Hippocampal formation (tissue), 2 donors: ENCODE data around the gene SRF.

Experiments
- DNase-seq, 2 donors: peaks; one replicate each; lab custom pipeline; 2025; lab: John Stamatoyannopoulos, UW

SRF gene

DNA sequence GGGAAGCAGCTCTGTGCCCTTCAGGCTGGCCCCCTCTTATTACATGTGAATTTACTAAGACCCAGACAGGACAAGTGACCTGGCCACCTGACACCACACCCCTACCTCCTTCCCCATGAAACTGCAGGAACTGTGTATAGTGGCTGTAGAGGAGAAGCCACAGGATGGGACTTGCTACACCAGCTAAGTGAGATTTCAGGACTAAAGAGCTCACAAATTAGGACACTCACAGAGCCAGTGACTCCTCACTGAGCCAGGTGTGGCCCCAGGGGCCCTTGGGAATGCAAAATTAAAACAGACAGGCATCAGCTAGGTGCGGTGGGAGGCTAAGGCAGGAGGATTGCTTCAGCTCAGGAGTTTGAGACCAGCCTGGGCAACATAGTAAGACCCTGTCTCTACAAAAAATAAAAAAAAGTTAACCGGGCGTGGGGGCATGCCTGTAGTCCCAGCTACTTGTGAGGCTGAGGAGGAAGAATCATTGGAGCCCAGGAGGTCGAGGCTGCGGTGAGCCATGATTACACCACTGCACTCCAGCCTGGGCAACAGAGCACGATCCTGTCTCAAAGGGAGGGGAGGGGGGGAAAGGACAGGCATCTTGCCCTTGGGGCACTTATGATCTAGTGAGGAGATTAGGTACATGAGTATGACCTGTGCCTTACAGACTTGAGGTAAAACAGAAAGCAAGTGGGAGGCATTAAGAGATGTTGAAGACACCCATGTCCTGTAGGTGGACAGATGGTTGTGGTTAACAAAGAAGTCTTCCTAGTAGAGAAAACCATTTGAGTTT, 23.2 kb upstream of the SRF start:
- DNase-seq: no peak

DNA sequence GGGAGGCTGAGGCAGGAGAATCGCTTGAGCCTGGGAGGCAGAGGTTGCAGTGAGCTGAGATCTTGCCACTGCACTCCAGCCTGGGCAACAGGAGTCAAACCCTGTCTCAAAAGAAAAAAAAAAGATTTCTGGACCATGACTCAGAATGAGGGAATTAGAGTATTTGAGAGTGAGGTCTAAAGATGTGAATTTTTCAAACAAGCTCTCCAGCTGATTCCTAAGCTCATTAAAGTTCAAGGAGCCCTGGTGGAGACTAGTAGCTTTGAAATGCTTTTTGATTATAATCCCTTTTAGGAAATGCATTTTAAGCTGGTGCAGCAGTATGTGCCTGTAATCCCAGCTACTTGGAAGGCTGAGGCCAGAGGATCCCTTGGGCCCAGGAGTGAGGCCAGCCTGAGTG, 21.8 kb upstream of the SRF start:
- no peak for DNase-seq

DNA sequence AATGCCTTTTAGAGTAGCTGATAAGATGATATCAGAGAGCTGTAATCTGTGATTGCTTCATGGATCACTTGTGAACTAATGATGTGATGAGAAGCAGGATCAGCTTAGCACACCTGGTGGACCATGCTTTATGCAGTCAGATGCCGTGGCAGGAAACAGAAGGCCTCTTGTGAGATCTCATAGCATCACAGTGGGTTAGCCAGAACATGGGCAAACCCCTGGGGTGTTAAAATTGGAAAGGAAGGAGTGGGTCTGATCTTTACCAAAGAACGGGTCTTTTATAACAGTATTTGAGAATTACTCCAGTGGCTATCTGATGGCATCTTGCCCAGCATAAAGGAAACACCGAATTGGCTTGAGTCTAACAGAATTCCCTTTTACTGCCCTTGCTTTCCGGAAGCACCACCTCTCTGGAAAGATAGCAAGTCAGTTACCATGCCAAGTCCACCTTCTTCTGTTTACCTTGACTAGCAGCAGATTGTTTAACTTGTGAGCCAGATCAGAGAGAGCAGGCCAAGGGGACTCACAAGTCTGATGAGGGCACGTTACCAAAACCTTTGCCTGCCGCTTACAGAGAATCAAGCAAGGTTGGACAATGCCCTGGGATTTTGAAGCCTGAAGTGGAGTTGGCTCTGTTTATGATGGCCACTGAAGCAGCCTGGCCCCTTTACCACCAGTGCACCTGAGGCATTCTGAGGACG, 20.9 kb upstream of the SRF start:
- DNase-seq: no peak

DNA sequence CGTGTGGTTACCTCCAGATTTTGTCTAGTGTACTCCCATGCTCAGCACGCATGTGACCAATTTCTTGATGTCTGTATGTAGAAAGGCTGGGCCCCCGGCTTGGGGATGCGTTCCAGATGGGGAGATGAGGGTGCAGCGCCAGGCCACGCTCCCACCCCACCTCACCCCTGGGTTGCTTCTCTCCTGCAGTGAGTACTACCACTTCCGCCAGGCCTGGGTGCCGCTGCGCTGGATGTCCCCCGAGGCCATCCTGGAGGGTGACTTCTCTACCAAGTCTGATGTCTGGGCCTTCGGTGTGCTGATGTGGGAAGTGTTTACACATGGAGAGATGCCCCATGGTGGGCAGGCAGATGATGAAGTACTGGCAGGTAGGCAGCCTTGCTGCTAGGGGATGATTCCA, 11.5 kb upstream of the SRF start:
- no peak for DNase-seq

DNA sequence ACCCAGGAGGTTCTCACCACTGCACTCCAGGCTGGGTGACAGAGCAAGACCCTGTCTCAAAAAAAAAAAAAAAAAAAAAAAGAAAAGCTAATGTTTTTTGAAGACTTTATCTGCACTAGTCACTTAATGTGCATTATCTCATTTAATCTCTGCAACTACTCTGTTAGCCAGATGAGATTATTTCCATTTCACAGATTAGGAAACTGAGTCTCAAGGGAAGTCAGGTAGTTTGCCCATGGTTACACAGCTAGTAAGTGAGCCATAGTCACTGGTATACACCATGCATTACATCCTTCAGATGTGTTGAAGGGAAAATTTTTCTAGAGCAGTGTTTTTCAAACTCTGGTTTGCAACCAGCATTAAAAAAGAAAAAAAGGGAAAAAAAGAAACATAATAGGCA, 7.2 kb upstream of the SRF start:
- DNase-seq: no peak

DNA sequence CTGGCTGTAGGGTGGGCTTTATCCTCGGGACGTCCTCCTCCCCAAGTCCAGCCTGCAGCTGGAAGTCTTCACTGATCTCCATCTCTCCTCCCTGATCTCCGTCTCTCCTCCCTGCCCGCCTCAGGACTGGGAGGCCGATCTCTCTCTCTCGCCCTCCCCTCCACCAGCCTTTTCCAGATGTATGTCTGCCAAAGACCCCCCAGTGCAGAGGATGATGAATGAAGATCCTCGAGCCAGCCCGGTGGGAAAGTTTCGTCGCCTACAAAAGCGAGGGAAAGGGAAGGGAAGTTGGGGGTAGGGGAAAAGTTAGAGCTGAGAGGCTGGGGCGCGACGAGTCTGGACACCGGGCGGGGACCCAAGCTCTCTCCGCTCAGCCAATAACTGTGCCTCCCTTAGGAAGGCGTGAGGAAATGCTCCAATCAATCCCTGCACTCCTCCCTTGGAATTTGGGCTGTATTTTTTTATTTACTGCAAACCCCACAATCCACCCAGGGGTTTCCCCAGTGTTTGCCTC, 595 bp upstream of the SRF start:
- no peak for DNase-seq

DNA sequence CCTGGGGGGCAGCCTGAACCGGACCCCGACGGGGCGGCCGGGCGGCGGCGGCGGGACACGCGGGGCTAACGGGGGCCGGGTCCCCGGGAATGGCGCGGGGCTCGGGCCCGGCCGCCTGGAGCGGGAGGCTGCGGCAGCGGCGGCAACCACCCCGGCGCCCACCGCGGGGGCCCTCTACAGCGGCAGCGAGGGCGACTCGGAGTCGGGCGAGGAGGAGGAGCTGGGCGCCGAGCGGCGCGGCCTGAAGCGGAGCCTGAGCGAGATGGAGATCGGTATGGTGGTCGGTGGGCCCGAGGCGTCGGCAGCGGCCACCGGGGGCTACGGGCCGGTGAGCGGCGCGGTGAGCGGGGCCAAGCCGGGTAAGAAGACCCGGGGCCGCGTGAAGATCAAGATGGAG, 636 bp downstream of the SRF start:
- DNase-seq: no peak

DNA sequence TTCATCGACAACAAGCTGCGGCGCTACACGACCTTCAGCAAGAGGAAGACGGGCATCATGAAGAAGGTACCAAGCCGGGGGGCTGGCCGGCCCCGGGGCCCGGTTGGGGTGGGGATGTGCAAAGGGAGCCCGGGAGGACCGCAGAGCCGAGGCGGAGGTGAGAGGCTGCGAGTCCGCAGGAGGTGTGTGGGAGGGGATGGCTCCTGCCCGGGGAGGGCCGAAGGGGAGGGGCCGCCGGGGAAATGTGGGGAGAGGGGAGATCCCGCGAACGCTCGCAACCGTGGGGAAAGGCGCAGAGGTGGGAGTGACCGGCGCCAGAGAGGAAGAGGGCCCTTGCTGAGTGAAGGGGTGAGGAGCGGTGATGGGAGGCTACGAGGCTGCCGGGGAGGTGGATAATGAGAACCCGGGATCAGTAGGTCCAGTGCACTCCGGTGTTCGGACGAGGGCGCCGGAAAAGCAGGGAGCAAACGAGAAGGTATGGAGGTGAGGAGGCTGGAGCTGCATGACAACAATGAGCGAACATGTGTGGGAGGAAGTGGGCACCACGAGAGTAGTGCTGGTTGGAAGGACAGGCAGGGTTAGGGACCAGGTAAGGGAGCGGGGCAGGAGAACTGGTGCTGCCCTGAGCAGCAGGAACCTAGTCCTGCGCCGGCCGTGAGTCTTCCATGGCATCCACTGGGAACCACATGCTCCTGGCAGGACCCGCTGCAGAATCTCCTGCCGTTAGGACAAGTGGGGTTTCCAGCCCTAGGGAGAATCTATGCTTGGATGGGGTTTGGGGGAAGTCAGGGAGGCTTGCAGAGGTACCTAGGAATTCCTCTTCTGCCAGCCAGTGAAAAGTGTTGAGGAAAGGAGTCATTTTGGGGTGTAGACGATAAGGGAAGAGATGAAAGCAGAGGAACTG, 1.3 kb downstream of the SRF start:
- DNase-seq: peak; percentile 13 to 31

DNA sequence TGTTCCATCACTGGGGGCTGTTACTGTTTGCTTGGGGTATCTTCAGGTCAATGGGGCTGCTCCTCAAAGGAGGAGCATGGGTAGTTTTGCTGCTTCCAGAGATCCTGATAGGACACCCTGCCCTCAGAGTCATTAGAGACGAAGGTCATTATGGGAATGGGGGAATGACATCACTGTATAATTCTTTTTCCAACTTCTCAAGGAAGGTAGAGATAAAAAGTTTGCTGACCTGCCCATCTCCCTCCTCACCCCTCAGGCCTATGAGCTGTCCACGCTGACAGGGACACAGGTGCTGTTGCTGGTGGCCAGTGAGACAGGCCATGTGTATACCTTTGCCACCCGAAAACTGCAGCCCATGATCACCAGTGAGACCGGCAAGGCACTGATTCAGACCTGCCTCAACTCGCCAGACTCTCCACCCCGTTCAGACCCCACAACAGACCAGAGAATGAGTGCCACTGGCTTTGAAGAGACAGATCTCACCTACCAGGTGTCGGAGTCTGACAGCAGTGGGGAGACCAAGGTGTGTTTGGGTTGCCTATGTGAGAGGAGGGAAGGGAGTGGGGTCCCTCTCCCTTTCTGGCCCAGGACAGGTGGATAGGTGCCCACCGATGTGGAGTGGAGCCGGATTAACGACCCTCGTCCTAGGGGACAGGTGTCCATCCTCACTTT, 2.7 kb downstream of the SRF start:
- DNase-seq: no peak

DNA sequence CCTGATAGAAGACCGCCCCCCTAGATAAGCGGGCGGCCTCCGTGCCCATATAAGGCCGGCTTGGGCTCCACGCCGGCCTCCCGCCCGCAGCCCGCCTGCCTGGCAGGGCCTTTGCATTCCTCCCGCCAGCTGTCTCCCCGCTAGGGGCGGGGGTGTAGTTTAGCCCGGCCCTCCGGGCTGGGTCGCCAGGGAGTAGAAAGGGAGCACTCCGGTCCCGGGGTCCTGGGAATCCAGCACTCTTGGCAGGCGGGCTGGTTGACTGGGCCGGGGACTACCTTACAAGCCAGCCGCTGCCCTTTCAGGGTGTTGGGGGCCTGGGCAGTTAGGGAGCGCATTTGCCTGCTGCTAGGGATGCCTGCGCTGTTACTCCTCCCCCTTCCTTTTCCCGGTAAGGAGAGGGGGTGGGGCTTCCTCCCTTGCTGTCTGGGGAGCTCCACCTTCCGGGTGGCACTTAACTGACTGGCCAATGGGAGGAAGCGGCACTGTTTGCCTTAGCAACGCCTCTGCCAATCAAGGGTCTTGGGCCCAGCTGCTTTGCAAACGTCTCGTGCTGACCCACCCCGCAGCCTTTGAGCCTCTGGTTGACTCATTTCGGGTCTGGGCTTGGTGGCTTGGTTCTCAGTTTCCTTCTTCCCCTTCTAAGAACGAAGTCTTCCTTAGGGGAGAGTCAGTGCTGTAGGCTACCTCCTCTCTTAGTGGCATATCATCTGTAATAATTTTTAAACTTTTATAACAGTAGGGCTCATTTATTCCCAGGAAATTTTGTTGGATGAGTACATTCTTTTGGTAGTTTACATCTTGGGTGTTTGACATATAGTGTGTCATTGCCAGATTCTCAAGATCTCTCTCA, 3.4 kb downstream of the SRF start:
- peak; percentile 97 to 99 for DNase-seq

DNA sequence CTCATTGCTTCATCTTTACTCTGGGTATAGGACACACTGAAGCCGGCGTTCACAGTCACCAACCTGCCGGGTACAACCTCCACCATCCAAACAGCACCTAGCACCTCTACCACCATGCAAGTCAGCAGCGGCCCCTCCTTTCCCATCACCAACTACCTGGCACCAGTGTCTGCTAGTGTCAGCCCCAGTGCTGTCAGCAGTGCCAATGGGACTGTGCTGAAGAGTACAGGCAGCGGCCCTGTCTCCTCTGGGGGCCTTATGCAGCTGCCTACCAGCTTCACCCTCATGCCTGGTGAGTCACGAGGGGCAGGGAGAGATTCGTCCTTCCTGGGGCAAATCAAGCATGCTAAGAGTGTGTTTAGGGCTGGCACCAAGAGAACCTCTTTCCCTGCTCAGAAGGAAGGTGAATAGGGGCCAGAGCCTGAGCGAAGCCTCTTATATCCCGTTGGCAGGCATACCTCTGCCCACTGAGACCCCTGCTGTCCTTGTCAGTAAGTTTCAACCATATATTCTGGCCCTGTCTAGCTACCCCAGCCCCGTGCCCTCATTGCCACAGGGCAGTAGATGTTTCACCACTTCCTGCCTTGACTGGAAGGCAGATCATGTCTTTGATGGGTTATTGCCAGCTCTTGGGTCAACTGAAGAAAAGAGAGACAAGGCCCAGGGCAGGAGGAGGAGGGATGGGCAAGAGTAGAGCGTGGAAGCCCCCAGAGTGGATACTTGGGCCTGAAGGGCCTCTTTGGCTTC, 4.8 kb downstream of the SRF start:
- no peak for DNase-seq

DNA sequence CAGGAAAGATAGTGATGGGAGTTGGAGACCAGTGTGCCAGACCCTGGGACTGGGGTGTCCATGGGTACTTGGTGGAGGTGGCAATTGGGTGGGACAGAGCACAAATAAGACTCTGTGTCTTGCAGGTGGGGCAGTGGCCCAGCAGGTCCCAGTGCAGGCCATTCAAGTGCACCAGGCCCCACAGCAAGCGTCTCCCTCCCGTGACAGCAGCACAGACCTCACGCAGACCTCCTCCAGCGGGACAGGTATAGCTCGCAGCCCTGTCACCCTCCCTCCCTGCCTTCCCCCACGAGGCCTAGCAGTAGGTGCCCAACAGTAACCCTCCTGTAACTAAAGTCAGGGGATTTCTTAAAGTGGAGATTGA, 5.3 kb downstream of the SRF start:
- no peak for DNase-seq

DNA sequence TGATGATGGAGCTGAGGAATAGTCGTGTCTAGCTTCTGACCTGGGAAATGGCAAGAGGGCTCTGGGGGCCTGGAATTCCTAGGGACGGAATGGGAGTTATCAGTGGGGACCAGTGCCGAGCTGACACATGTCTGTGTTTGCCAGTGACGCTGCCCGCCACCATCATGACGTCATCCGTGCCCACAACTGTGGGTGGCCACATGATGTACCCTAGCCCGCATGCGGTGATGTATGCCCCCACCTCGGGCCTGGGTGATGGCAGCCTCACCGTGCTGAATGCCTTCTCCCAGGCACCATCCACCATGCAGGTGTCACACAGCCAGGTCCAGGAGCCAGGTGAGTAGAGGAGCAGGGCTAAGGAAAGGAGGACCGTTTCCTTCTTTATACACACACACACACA, 7.1 kb downstream of the SRF start:
- DNase-seq: no peak

DNA sequence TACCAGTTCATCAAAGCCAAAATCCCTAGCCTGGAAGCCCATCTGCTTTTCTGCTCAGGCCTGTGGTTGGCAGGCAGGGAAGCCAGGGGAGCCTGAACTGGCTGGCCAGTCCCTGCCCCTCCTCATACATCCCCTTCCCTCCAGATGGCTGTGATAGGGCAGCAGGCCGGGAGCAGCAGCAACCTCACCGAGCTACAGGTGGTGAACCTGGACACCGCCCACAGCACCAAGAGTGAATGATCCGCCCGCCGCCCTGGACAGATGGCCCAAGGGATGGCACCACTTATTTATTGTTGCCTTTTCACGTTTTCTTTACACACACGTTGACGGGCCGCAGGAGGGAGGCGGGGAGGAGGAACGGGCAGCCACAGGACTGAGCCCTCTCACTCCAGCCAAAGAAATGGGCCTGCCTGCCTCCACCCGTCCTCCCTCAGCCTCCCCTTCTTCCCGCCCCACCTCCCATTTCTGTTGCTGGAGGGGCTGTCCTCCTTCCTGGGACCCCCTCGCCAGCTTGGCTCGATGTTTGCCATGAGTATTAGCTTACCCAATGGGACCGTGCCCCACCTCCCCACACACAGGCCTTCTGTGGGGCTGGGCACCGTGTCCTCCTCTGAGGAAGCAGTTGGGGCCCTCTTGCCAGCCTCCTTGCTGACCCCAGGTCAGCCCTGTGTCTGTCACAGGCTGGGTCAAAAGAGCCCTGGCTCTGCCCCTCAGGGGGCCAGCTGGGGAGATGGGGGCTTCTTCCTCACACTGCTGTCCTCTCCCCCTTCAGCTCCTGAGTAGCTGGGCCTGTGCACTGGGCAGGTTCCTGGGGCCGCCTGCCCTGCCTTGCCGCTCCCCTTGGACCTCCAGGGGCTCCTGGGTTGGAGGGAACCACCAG, 8.1 kb downstream of the SRF start:
- DNase-seq: no peak

DNA sequence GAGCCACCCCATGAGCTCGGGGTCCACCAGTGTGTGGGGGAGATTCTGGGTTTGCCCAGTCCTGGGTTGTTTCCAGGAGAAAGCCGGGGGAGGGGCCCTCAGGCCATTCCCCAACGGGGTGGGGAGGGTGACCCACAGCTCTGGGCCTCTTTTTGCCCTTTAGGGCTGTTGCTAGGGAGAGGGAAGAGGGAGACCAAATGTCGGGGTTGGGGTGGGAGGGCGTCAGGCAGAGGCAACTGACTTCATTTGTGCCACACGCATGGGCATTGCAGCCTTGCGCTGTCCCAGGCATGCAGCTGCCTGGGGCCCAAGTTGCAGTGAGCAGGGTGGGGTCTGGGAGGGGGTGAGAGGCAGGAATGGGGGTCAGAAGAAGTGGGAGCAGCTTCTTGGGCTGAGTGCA, 9.0 kb downstream of the SRF start:
- no peak for DNase-seq

DNA sequence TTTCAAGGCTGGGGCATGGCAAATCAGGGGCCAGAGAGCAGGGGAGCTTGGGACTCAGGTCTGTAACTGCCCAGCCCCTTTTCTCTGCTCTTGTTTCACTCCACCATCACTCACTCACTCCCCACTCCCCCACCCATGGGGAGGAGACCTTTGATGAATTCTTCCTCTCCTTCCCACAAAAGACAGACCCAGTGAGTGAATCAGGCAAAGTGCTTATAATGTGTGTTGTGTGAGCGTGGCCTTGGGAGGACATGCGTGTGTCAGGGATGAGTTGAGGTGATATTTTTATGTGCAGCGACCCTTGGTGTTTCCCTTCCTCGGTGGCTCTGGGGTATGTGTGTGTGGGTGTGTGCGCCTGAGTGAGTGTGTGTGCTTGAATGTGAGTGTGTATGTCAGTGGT, 9.9 kb downstream of the SRF start:
- no peak for DNase-seq

DNA sequence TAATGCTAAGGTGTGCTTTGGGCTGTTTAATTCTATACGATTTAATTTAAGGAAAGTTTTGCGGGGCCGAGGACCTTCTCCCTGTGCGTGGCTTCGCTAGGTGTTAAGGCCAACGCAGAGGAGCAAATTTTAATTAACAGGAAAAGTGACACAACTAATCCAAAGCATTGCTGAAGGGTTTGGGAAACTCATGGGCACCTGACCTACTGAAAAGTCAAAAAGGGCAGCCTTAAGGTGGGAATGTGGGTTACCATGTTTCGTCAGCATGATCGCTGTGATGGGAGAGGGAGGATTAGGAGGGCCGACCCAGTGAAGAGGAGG, 10.5 kb downstream of the SRF start:
- no peak for DNase-seq

DNA sequence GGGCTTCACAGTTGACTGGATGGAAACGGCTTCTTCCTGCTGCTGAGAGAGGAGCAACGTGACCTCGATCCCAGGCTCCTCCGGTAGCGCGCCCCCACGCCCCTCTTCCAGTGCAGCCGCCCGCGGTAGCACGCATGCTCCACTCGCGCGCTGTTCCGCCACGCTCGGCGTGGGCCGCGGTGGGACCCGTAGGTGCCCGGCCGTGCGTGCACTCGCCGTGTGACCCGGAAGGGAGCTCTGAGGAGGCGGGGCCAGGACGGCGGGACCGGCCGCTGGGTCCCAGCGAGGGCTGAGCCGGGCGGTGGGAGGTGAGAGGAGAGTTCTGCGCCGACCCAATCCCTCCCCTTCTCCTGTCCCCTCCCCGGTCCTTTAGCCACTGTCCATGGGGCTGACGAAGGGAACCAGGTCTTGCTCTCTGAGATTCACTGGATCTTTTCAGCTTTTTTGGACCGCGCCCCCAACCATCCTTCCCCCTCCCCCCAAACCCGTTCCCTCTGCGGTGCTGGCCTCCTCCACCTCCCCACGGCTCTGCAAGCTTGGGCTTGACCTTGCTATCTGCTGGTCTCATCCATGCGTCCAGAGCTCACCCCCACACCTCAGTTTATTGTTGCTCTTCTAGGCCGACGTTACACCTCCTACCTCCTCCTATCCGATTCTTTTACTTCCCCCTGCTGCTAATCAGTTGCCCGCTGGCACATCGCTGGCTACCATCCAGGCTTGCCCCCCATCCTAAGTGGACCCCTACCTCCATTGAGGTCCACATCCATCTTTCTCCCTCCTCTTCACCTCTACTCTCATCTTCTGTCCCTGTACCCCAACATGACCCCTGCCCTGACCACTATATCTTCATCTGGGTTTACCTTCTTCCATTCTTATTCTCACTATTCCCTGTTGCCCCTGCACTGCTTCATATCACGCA, 11.1 kb downstream of the SRF start, which contains the start of gene CUL9:
TSS of gene CUL9 (plus strand) at position 255 of the 919 bp plus-strand sequence. CDS start 2,115 bp downstream, outside the sequence.
- peak; percentile 73 to 81 for DNase-seq
